ENCODE measurements around the gene TMEM163.

DNA sequence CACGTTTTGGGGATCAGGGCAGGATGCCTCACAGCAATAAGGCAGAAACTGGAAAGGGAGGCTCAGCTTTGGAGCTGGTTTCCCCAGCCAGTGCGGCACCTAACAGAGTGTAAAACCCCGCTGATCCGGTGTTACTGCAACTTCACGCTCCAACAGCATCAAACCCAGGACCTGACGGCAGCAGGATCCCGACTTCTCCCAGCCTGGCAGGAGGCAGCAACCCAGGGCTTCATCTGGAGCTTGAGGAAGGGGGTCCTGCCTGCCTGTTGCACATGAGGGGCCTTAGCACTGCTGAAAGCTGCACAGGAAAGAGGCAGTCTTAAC is 255.1 kb downstream of the TMEM163 start:
- TF ChIP-seq, protein P1, sequence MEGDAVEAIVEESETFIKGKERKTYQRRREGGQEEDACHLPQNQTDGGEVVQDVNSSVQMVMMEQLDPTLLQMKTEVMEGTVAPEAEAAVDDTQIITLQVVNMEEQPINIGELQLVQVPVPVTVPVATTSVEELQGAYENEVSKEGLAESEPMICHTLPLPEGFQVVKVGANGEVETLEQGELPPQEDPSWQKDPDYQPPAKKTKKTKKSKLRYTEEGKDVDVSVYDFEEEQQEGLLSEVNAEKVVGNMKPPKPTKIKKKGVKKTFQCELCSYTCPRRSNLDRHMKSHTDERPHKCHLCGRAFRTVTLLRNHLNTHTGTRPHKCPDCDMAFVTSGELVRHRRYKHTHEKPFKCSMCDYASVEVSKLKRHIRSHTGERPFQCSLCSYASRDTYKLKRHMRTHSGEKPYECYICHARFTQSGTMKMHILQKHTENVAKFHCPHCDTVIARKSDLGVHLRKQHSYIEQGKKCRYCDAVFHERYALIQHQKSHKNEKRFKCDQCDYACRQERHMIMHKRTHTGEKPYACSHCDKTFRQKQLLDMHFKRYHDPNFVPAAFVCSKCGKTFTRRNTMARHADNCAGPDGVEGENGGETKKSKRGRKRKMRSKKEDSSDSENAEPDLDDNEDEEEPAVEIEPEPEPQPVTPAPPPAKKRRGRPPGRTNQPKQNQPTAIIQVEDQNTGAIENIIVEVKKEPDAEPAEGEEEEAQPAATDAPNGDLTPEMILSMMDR (IDR thresholded peaks at IDR 0.05; ENCODE audit: insufficient read depth, low read depth, low read length), result no peak
- TF ChIP-seq EZH2 (IDR thresholded peaks at IDR 0.05; ENCODE audit: insufficient read depth, low read length), result no peak

Data from astrocyte (in vitro differentiated cells and primary cell).